IMR-90 (cell line): ENCODE measurements around the gene HDAC8.

Source experiments
- CEBPB ChIP-seq: IDR thresholded peaks from 2 replicates; pipeline ENCODE4 v1.6.1; 2012; ENCODE audit warnings: low read depth, low read length, improper control_type of control experiment
- ELK1 ChIP-seq: fragments of 150-350 bp; IDR thresholded peaks from 2 replicates; pipeline ENCODE4 v1.6.1; 2016; ENCODE audit warnings: low read depth, mild to moderate bottlenecking, low read length, moderate library complexity, borderline replicate concordance
- MXI1 ChIP-seq: IDR thresholded peaks from 2 replicates; pipeline ENCODE4 v1.6.1; 2012; ENCODE audit warnings: low read depth, mild to moderate bottlenecking, low read length, moderate library complexity, borderline replicate concordance
- NFE2L2 ChIP-seq: fragments of 150-350 bp; IDR thresholded peaks from 2 replicates; pipeline ENCODE4 v1.6.1; 2016; ENCODE audit warnings: low read depth, mild to moderate bottlenecking, low read length
- POLR2A ChIP-seq: IDR thresholded peaks from 2 replicates; pipeline ENCODE4 v1.6.1; 2012; ENCODE audit warnings: mild to moderate bottlenecking, low read depth, low read length
- RAD21 ChIP-seq: IDR thresholded peaks from 2 replicates; pipeline ENCODE4 v1.6.1; 2012; ENCODE audit warnings: low read length, improper control_type of control experiment
- RFX5 ChIP-seq: IDR thresholded peaks from 2 replicates; pipeline ENCODE4 v1.8.0; 2012; ENCODE audit warnings: low read depth, mild to moderate bottlenecking, low read length, moderate library complexity
- SMC3 ChIP-seq: fragments of 150-350 bp; IDR thresholded peaks from 2 replicates; pipeline ENCODE4 v1.6.1; 2016; ENCODE audit warnings: low read depth, mild to moderate bottlenecking, antibody characterized with exemption, low read length, moderate library complexity
- TF ChIP-seq, protein P1 (sequence below): conservative IDR thresholded peaks from 2 replicates; pipeline ENCODE4 v1.5.1; 2012; ENCODE audit warnings: mild to moderate bottlenecking, low read depth, low read length, improper control_type of control experiment

DNA sequence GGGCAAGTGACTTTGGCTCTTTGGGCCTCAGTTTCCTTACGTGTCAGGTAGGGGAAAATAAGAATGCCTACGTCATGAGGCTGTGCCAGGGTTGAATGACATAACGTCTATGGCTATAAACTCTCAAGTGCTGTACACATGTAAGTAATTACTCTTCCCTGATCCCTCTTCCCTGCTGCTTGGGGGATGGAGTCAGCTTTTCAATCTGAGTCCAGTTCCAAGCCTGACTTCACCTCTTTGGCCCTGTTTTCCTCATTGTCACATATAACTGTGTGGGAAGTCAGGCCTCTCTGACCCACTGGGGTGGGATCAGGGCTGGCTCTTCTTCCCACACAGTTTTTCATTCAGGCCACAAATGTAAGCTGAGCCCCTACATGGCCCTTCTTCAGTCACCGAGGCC, 255.5 kb downstream of the HDAC8 start:
- TF ChIP-seq POLR2A: no peak
- no peak for TF ChIP-seq RAD21
- TF ChIP-seq, protein P1, sequence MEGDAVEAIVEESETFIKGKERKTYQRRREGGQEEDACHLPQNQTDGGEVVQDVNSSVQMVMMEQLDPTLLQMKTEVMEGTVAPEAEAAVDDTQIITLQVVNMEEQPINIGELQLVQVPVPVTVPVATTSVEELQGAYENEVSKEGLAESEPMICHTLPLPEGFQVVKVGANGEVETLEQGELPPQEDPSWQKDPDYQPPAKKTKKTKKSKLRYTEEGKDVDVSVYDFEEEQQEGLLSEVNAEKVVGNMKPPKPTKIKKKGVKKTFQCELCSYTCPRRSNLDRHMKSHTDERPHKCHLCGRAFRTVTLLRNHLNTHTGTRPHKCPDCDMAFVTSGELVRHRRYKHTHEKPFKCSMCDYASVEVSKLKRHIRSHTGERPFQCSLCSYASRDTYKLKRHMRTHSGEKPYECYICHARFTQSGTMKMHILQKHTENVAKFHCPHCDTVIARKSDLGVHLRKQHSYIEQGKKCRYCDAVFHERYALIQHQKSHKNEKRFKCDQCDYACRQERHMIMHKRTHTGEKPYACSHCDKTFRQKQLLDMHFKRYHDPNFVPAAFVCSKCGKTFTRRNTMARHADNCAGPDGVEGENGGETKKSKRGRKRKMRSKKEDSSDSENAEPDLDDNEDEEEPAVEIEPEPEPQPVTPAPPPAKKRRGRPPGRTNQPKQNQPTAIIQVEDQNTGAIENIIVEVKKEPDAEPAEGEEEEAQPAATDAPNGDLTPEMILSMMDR: no peak
- TF ChIP-seq CEBPB: no peak
- TF ChIP-seq ELK1: no peak
- TF ChIP-seq RFX5: no peak
- TF ChIP-seq NFE2L2: no peak
- TF ChIP-seq MXI1: no peak
- TF ChIP-seq SMC3: no peak
